ENCODE data around the gene NREP.

NREP gene

GRCh38 chr5:111738118-111738517 is 18.9 kb downstream of the NREP start:
- DNase-seq (ENCODE audit: extremely low read depth, low read depth): no peak
- no peak for TF ChIP-seq CTCF (IDR thresholded peaks at IDR 0.05; ENCODE audit: low read depth, low read length)

- DNase-seq (ENCODE audit: extremely low read depth, low read depth): no peak
- no peak for TF ChIP-seq CTCF (IDR thresholded peaks at IDR 0.05; ENCODE audit: low read depth, low read length)
Measured at GRCh38 chr5:111737716-111738115, 19.3 kb downstream of the NREP start.

- TF ChIP-seq CTCF (IDR thresholded peaks at IDR 0.05; ENCODE audit: low read depth, low read length): no peak
- peak; percentile 88 for DNase-seq (ENCODE audit: extremely low read depth, low read depth)
Measured at GRCh38 chr5:111735583-111736270, 21.3 kb downstream of the NREP start.

- no peak for DNase-seq (ENCODE audit: extremely low read depth, low read depth)
- no peak for TF ChIP-seq CTCF (IDR thresholded peaks at IDR 0.05; ENCODE audit: low read depth, low read length)
Measured at GRCh38 chr5:111734597-111734996, 22.4 kb downstream of the NREP start.

- DNase-seq (ENCODE audit: extremely low read depth, low read depth): no peak
- no peak for TF ChIP-seq CTCF (IDR thresholded peaks at IDR 0.05; ENCODE audit: low read depth, low read length)
Measured at GRCh38 chr5:111734013-111734412, 23.0 kb downstream of the NREP start.

- no peak for TF ChIP-seq CTCF (IDR thresholded peaks at IDR 0.05; ENCODE audit: low read depth, low read length)
- no peak for DNase-seq (ENCODE audit: extremely low read depth, low read depth)
Measured at GRCh38 chr5:111733571-111733970, 23.4 kb downstream of the NREP start.

- no peak for DNase-seq (ENCODE audit: extremely low read depth, low read depth)
- no peak for TF ChIP-seq CTCF (IDR thresholded peaks at IDR 0.05; ENCODE audit: low read depth, low read length)
Measured at GRCh38 chr5:111731638-111732037, 25.4 kb downstream of the NREP start.
